ENCODE measurements around the gene CTAG1A. TPM values are rescaled to one million over a fixed set of nuclear protein-coding genes. Genes with fewer than 3 reads are reported as not detected.

Gene CTAG1A
- polyA plus RNA-seq, 1 donor from 2014 or later = not detected

DNA sequence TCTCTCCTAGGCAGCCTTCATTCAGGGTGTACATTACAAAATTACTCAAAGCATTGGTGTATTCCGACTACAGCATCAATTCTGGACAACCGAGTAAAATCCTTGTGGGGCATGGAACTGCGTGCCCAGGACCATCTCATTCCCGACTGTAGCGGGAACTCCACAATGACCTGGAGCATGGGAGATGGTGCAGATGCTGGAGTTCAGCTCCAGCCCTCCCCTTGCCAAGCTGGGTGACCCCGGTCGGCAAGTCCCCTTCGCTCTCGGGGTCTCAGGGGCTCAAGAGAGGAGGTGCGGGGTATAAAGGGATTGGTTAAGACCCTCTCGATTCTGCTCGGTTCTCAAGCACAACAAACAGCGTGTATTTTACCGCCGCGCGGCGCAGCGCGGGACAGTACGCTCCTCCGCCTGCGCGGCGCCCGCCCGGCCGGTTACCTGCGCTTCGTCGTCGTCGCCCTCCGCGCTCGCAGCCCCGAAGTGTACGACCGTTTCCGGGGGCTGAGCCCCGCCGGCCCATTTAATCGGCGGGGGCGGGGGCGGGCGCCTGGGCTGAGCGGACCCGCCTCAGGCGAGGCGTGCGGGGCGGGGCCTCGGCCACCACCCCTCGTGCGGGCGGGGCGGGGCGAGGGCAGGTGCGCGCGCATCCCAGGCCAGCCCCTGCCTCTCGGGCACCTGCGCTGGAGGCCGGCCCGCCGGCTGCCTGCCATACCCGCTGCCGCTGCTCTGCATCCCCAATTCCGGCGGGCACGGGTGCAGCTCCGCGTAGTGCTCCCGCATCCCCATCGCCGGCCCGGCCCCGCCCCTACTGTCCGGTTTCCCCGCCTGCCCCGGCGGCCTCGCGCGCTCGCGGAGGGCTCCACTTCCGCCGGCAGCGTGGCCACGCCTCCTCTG, 38.3 kb upstream of the CTAG1A start, which contains the start of gene G6PD:
TSS of gene G6PD (minus strand) at position 493 of the 891 bp plus-strand sequence. CDS start 691 bp downstream, outside the sequence.
- no peaks in the 10 kb centered on the region for H3K9me3 ChIP-seq (ENCODE audit: low read length)
- no peaks in the 10 kb centered on the region for H4K20me1 ChIP-seq (ENCODE audit: insufficient read depth)
- peak within 1 kb of the TSS; percentile 21 for H2AFZ ChIP-seq (ENCODE audit: low read depth, low read length)
- H3K9ac ChIP-seq (ENCODE audit: low read length) = peak within 1 kb of the TSS; percentile 85
- no peaks in the 10 kb centered on the region for H3K27me3 ChIP-seq (ENCODE audit: insufficient read depth, low read depth, low read length)
- TF ChIP-seq MXI1 (conservative IDR thresholded peaks at IDR 0.05; ENCODE audit: poor library complexity, severe bottlenecking) = peak; percentile 63
- peak; percentile 44 for TF ChIP-seq CTCF (IDR thresholded peaks at IDR 0.05; ENCODE audit: poor library complexity, severe bottlenecking)
- TF ChIP-seq, protein P1, sequence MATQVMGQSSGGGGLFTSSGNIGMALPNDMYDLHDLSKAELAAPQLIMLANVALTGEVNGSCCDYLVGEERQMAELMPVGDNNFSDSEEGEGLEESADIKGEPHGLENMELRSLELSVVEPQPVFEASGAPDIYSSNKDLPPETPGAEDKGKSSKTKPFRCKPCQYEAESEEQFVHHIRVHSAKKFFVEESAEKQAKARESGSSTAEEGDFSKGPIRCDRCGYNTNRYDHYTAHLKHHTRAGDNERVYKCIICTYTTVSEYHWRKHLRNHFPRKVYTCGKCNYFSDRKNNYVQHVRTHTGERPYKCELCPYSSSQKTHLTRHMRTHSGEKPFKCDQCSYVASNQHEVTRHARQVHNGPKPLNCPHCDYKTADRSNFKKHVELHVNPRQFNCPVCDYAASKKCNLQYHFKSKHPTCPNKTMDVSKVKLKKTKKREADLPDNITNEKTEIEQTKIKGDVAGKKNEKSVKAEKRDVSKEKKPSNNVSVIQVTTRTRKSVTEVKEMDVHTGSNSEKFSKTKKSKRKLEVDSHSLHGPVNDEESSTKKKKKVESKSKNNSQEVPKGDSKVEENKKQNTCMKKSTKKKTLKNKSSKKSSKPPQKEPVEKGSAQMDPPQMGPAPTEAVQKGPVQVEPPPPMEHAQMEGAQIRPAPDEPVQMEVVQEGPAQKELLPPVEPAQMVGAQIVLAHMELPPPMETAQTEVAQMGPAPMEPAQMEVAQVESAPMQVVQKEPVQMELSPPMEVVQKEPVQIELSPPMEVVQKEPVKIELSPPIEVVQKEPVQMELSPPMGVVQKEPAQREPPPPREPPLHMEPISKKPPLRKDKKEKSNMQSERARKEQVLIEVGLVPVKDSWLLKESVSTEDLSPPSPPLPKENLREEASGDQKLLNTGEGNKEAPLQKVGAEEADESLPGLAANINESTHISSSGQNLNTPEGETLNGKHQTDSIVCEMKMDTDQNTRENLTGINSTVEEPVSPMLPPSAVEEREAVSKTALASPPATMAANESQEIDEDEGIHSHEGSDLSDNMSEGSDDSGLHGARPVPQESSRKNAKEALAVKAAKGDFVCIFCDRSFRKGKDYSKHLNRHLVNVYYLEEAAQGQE (IDR thresholded peaks at IDR 0.05; ENCODE audit: borderline replicate concordance) = no peak
- no peak for TF ChIP-seq EZH2 (IDR thresholded peaks at IDR 0.05; ENCODE audit: borderline replicate concordance, insufficient read depth, low read length, poor library complexity, severe bottlenecking)
- TF ChIP-seq POLR2AphosphoS5 (IDR thresholded peaks at IDR 0.05) = no peak
- no peak for TF ChIP-seq RAD21 (conservative IDR thresholded peaks at IDR 0.05)
- peak within 1 kb of the TSS; percentile 55 for H3K4me2 ChIP-seq (ENCODE audit: low read length)
- peak within 1 kb of the TSS; percentile 88 for H3K27ac ChIP-seq (ENCODE audit: low read length)
- no peaks in the 10 kb centered on the region for H3F3A ChIP-seq (ENCODE audit: insufficient read depth, low read length, poor library complexity, severe bottlenecking)
- H3K4me3 ChIP-seq (ENCODE audit: low read length) = peak within 1 kb of the TSS; percentile 81
- no peaks in the 10 kb centered on the region for H3K9me2 ChIP-seq (ENCODE audit: insufficient read depth, low read length)
- H3K36me3 ChIP-seq (ENCODE audit: insufficient read depth, low read length) = no peaks in the 10 kb centered on the region
- peaks cover 10% of the 10 kb centered on the region for H3K79me2 ChIP-seq (replicated peaks; ENCODE audit: insufficient read depth, low read length)

DNA sequence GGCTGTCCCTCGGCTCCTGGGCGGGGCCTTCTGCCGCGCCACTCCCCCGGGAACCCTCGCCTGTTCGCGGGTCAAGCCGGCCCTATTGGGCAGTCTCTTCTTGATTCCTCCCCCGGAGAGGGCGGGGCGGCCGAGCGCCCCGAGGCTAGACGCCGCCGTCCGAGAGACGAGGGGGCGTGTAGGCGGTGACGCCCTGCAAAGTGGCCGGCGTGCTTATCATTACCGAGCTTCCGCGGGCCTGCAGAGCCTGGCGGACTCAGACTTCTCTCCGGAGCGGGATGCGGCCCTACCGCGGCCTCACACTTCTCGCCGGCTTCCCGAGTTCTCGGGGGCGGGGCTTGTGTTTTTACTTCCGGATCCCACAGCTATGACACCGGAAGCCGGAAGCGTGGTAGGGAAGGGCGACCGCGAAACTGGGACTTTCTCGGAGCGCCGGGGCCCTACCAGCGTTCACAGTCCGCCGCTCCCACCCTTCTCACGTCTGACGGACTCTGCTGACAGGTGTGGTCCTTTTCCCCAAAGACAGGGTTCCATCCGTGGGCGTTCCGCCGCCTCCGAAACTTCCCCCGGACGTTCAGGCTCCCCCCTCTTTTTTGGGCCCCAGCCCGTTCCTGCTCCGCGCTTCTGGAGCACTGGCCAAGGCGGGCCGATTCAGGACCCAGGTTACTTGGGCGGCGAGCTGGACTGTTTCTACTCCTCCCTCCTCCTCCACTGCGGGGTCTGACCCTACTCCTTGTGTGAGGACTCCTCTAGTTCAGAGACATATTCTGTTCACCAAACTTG, 37.5 kb upstream of the CTAG1A start, which contains the start of gene IKBKG:
TSS of gene IKBKG (plus strand) at position 376 of the 783 bp plus-strand sequence. CDS start 4,383 bp downstream, outside the sequence.
- H3K4me3 ChIP-seq (ENCODE audit: low read length) = peak within 1 kb of the TSS; percentile 81
- H3F3A ChIP-seq (ENCODE audit: insufficient read depth, low read length, poor library complexity, severe bottlenecking) = no peaks in the 10 kb centered on the region
- H3K9ac ChIP-seq (ENCODE audit: low read length) = peak within 1 kb of the TSS; percentile 85
- no peaks in the 10 kb centered on the region for H3K9me3 ChIP-seq (ENCODE audit: low read length)
- TF ChIP-seq EZH2 (IDR thresholded peaks at IDR 0.05; ENCODE audit: borderline replicate concordance, insufficient read depth, low read length, poor library complexity, severe bottlenecking) = no peak
- TF ChIP-seq SMC3 (conservative IDR thresholded peaks at IDR 0.05; ENCODE audit: poor library complexity) = no peak
- TF ChIP-seq POLR2AphosphoS5 (IDR thresholded peaks at IDR 0.05) = peak; percentile 60
- TF ChIP-seq, protein P1 (IDR thresholded peaks at IDR 0.05; ENCODE audit: borderline replicate concordance) = no peak
- TF ChIP-seq MXI1 (conservative IDR thresholded peaks at IDR 0.05; ENCODE audit: poor library complexity, severe bottlenecking) = peak; percentile 32
- TF ChIP-seq TAF1 (IDR thresholded peaks at IDR 0.05; ENCODE audit: low read depth) = peak; percentile 29
- peak; percentile 18 for TF ChIP-seq EP300 (conservative IDR thresholded peaks at IDR 0.05; ENCODE audit: poor library complexity, severe bottlenecking)
- TF ChIP-seq RAD21 (conservative IDR thresholded peaks at IDR 0.05) = no peak
- no peaks in the 10 kb centered on the region for H3K36me3 ChIP-seq (ENCODE audit: insufficient read depth, low read length)
- peak within 1 kb of the TSS; percentile 55 for H3K4me2 ChIP-seq (ENCODE audit: low read length)
- H3K9me2 ChIP-seq (ENCODE audit: insufficient read depth, low read length) = no peaks in the 10 kb centered on the region
- peak within 1 kb of the TSS; percentile 88 for H3K27ac ChIP-seq (ENCODE audit: low read length)
- H3K79me2 ChIP-seq (replicated peaks; ENCODE audit: insufficient read depth, low read length) = peaks cover 10% of the 10 kb centered on the region
- no peaks in the 10 kb centered on the region for H4K20me1 ChIP-seq (ENCODE audit: insufficient read depth)
- H3K27me3 ChIP-seq (ENCODE audit: insufficient read depth, low read depth, low read length) = no peaks in the 10 kb centered on the region
- peak within 1 kb of the TSS; percentile 21 for H2AFZ ChIP-seq (ENCODE audit: low read depth, low read length)
